HCT116 (cell line): ENCODE data around the gene CBR4. TPM values are rescaled to one million over a fixed set of nuclear protein-coding genes. Genes with fewer than 3 reads are reported as not detected.
A peak's percentile ranks its signal among the peaks of the same experiment; 100 is the strongest.

Source experiments
- ATAC-seq: fragments of 200-7000 bp; cut with Tn5 transposase; 2 replicates; pipeline ENCODE4 v1.9.1; 2020; ENCODE audit warnings: mild to moderate bottlenecking, moderate library complexity
- BruUV-seq: library from RNA; stranded (reverse); fragments of 400-500 nt; replicated peaks from 2 replicates; lab custom pipeline; 2021; lab: Mats Ljungman, UMichigan
- CTCF ChIA-PET: fragments of 300-600 bp; sonication (Branson Sonifier 250); formaldehyde crosslinking; loops from one replicate; lab custom pipeline; 2021; ENCODE audit warnings: antibody characterized with exemption; lab: Charles Lee
- POLR2A ChIA-PET: fragments of 300-600, 350-600 bp; sonication (Branson Sonifier 250); formaldehyde crosslinking; loops from one replicate; lab custom pipeline; 2021; ENCODE audit warnings: antibody characterized with exemption; lab: Charles Lee
- RAD21 ChIA-PET, 2 experiments: fragments of 300-600 bp; sonication (Branson Sonifier 250); formaldehyde crosslinking; loops; one replicate each; lab custom pipeline; 2023; ENCODE audit warnings: low total read pairs in 2 of 2; ENCODE audit not compliant: uncharacterized antibody in 2 of 2, unreplicated experiment in 2 of 2, low non-redundant PET in 1 of 2; lab: Charles Lee
- DNase-seq: peaks from one replicate; pipeline ENCODE4 v3.0.0-alpha.2; 2010; ENCODE audit warnings: low read depth, low spot score
- H2AFZ ChIP-seq: fragments of 200-600 bp; shearing (Covaris generic), sonication (generic); 2 replicates; pipeline ENCODE4 v1.6.1; 2017; ENCODE audit warnings: low read depth, mixed run types, mixed read lengths, antibody characterized with exemption, low read length; ENCODE audit not compliant: poor library complexity, severe bottlenecking
- H3K27ac ChIP-seq: 2 replicates; pipeline ENCODE4 v1.5.1; 2012; ENCODE audit warnings: low read depth, low read length
- H3K27me3 ChIP-seq: fragments of 200-600 bp; sonication (generic); 2 replicates; pipeline ENCODE4 v1.6.1; 2016; ENCODE audit warnings: mixed run types, low read length, mixed read lengths; ENCODE audit not compliant: insufficient read depth
- H3K36me3 ChIP-seq, 2 experiments: fragments of 200-500 bp in 1 of 2; fragments of 200-600 bp in 1 of 2; sonication (Bioruptor generic) in 1 of 2; sonication (generic) in 1 of 2; 2 replicates each; pipeline versions ENCODE4 v1.5.1 to v1.6.1; 2014 to 2016; ENCODE audit warnings: low read length in 2 of 2, inconsistent platforms in 1 of 2, mixed read lengths in 1 of 2, mixed run types in 1 of 2; ENCODE audit not compliant: insufficient read depth in 2 of 2, control insufficient read depth in 1 of 2
- H3K4me1 ChIP-seq, 2 experiments: fragments of 200-600 bp in 1 of 2; sonication (generic) in 1 of 2; 2 replicates each; pipeline versions ENCODE4 v1.5.1 to v1.6.1; 2012 to 2017; ENCODE audit warnings: low read length in 2 of 2, inconsistent platforms in 1 of 2, mild to moderate bottlenecking in 1 of 2, mixed read lengths in 1 of 2, mixed run types in 1 of 2, moderate library complexity in 1 of 2; ENCODE audit not compliant: insufficient read depth in 2 of 2, control insufficient read depth in 1 of 2
- H3K4me2 ChIP-seq: fragments of 200-600 bp; sonication (generic); 2 replicates; pipeline ENCODE4 v1.6.1; 2017; ENCODE audit warnings: mixed run types, low read length, mixed read lengths
- H3K4me3 ChIP-seq, 2 experiments: fragments of 200-600 bp in 1 of 2; sonication (generic) in 1 of 2; replicated peaks in 1 of 2; 2 replicates each; pipeline ENCODE4 v1.5.1; 2011 to 2016; ENCODE audit warnings: low read length in 2 of 2, control low read depth in 1 of 2, low read depth in 1 of 2, mild to moderate bottlenecking in 1 of 2, mixed read lengths in 1 of 2, mixed run types in 1 of 2
- H3K79me2 ChIP-seq: fragments of 200-600 bp; sonication (generic); 2 replicates; pipeline ENCODE4 v1.6.1; 2017; ENCODE audit warnings: mild to moderate bottlenecking, mixed run types, low read length, moderate library complexity, mixed read lengths; ENCODE audit not compliant: insufficient read depth
- H3K9ac ChIP-seq: fragments of 200-600 bp; sonication (generic); 2 replicates; pipeline ENCODE4 v1.6.1; 2016; ENCODE audit warnings: low read length, mixed read lengths
- H3K9me2 ChIP-seq: fragments of 200-600 bp; sonication (generic), shearing (Covaris generic); 2 replicates; pipeline ENCODE4 v1.6.1; 2017; ENCODE audit warnings: mixed run types, mild to moderate bottlenecking, moderate library complexity; ENCODE audit not compliant: insufficient read depth
- H3K9me3 ChIP-seq, 2 experiments: fragments of 200-500 bp in 1 of 2; fragments of 200-600 bp in 1 of 2; sonication (Bioruptor generic) in 1 of 2; sonication (generic) in 1 of 2; 2 replicates each; pipeline ENCODE4 v1.6.1; 2014 to 2017; ENCODE audit warnings: low read length in 2 of 2, mixed read lengths in 2 of 2, inconsistent platforms in 1 of 2, low read depth in 1 of 2, mild to moderate bottlenecking in 1 of 2, mixed run types in 1 of 2, moderate library complexity in 1 of 2; ENCODE audit not compliant: control insufficient read depth in 1 of 2, insufficient read depth in 1 of 2
- H4K20me1 ChIP-seq: fragments of 200-600 bp; sonication (generic), shearing (Covaris generic); 2 replicates; pipeline ENCODE4 v1.6.1; 2017; ENCODE audit warnings: mixed run types, mild to moderate bottlenecking, moderate library complexity; ENCODE audit not compliant: insufficient read depth
- CBX3 ChIP-seq: IDR thresholded peaks from 2 replicates; pipeline ENCODE4 v1.6.1; 2012; ENCODE audit warnings: low read depth
- CEBPB ChIP-seq: IDR thresholded peaks from 2 replicates; pipeline ENCODE4 v1.6.1; 2012; ENCODE audit warnings: low read depth
- EGR1 ChIP-seq: IDR thresholded peaks from 2 replicates; pipeline ENCODE4 v1.6.1; 2012; ENCODE audit warnings: low read depth
- ELF1 ChIP-seq: IDR thresholded peaks from 2 replicates; pipeline ENCODE4 v1.6.1; 2012; ENCODE audit warnings: low read depth, borderline replicate concordance
- EZH2 ChIP-seq: fragments of 200-600 bp; sonication (generic); IDR thresholded peaks from 2 replicates; pipeline ENCODE4 v1.6.1; 2017; ENCODE audit warnings: antibody characterized with exemption, mixed run types
- EZH2phosphoT487 ChIP-seq: fragments of 200-600 bp; IDR thresholded peaks from 2 replicates; pipeline ENCODE4 v1.6.1; 2018; ENCODE audit warnings: antibody characterized with exemption, borderline replicate concordance
- FOSL1 ChIP-seq: IDR thresholded peaks from 2 replicates; pipeline ENCODE4 v1.6.1; 2012; ENCODE audit warnings: low read depth
- JUND ChIP-seq: IDR thresholded peaks from 2 replicates; pipeline ENCODE4 v1.6.1; 2012
- POLR2AphosphoS5 ChIP-seq: IDR thresholded peaks from 2 replicates; pipeline ENCODE4 v1.6.1; 2011; ENCODE audit warnings: mild to moderate bottlenecking, low read depth, low read length, moderate library complexity
- RAD21 ChIP-seq: IDR thresholded peaks from 2 replicates; pipeline ENCODE4 v1.6.1; 2012; ENCODE audit warnings: low read depth, mild to moderate bottlenecking
- SIN3A ChIP-seq: IDR thresholded peaks from 2 replicates; pipeline ENCODE4 v1.6.1; 2012; ENCODE audit warnings: low read depth
- SRF ChIP-seq: IDR thresholded peaks from 2 replicates; pipeline ENCODE4 v1.6.1; 2012; ENCODE audit warnings: low read depth
- TCF7L2 ChIP-seq: IDR thresholded peaks from 2 replicates; pipeline ENCODE4 v1.7.0; 2011; ENCODE audit warnings: borderline replicate concordance, inconsistent platforms; ENCODE audit not compliant: insufficient read depth, insufficient read length; ENCODE audit errors: extremely low read depth
- YY1 ChIP-seq: IDR thresholded peaks from 2 replicates; pipeline ENCODE4 v1.6.1; 2011; ENCODE audit warnings: low read length, low read depth, moderate library complexity, mild to moderate bottlenecking; ENCODE audit not compliant: insufficient replicate concordance; ENCODE audit errors: extremely low read depth
- ZFX ChIP-seq: fragments of 450-650 bp; IDR thresholded peaks from 2 replicates; pipeline ENCODE4 v1.6.1; 2017
- intact Hi-C: fragments of 100-400 bp; cut with micrococcal nuclease; formaldehyde crosslinking; loops from 2 replicates; pipeline ENCODE4 v1.10.0; 2022
- total RNA-seq: library from RNA; stranded (reverse); gene quantifications from one replicate; pipeline ENCODE4 v1.2.1, GENCODE V29; 2021; ENCODE audit not compliant: unreplicated experiment
- TF ChIP-seq, protein P1 (sequence below), 3 experiments: fragments of 200-600 bp in 1 of 3; sonication (generic) in 1 of 3; IDR thresholded peaks in 2 of 3; conservative IDR thresholded peaks in 1 of 3; 2 replicates each; pipeline ENCODE4 v1.5.1; 2012 to 2017; ENCODE audit warnings: low read depth in 2 of 3, low read length in 2 of 3, antibody characterized with exemption in 1 of 3, borderline replicate concordance in 1 of 3, control low read depth in 1 of 3, mild to moderate bottlenecking in 1 of 3, mixed read lengths in 1 of 3, mixed run types in 1 of 3, moderate library complexity in 1 of 3; ENCODE audit not compliant: insufficient read depth in 1 of 3
- TF ChIP-seq, protein P2 (sequence below): IDR thresholded peaks from 2 replicates; pipeline ENCODE4 v1.6.1; 2011; ENCODE audit warnings: mild to moderate bottlenecking, low read length, moderate library complexity; ENCODE audit not compliant: insufficient replicate concordance; ENCODE audit errors: extremely low read depth
- TF ChIP-seq, protein P3 (sequence below): IDR thresholded peaks from 2 replicates; pipeline ENCODE4 v1.6.1; 2012
- TF ChIP-seq, protein P4 (sequence below): IDR thresholded peaks from 2 replicates; pipeline ENCODE4 v1.6.1; 2012

CBR4 gene
- total RNA-seq, 1 experiment from 2014 or later: 32.3 TPM

DNA sequence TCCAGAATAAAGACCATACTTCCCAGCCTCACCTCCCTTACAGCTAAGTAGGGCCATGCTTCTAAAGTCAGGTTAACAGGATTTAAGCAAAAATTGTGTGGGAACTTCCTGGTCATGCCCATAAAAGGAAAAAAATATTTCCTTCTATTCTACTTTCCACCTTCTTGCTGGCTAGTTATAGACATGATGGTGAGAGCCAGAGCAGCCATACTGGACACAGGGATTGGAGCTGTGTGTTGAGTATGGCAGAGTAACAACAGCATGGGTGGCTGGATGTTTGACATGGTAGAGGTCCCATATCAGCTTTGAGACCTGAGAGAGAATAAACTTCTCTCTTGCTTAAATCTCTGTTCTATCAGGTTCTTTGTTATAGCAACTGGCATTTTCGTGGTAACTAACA is 15.1 kb upstream of the CBR4 start:
- Histone ChIP-seq H3K4me2 (no peak overlapping the region), H3K9ac (no peak overlapping the region), H3K9me2 (no peaks in the 10 kb centered on the region), H3K4me1 (peaks cover 7 to 14% of the 10 kb centered on the region in 2 experiments; a peak in 3 of 4 replicates), H2AFZ (no peak overlapping the region)
- ChIA-PET CTCF (interaction anchor here (1.1 to 3.4 kb wide), 4 partner anchors 13 to 460 kb away, joined by 3 to 15 read pairs (median 4); partner anchors contain the start of gene CBR4), POLR2A (interaction anchor here (1.5 kb wide), 1 partner anchor 15 kb away, joined by 7 read pairs; the partner anchor contains the start of gene CBR4)
- TF ChIP-seq SRF (no peak), CBX3 (no peak; the same call in 1 of the 2 replicates), EGR1 (no peak), ELF1 (no peak), RAD21 (no peak), ZFX (no peak), YY1 (no peak), EZH2phosphoT487 (no peak), POLR2AphosphoS5 (no peak), JUND (no peak), FOSL1 (no peak), TCF7L2 (no peak), CEBPB (no peak), SIN3A (no peak), EZH2 (no peak)
- TF ChIP-seq, protein P1, sequence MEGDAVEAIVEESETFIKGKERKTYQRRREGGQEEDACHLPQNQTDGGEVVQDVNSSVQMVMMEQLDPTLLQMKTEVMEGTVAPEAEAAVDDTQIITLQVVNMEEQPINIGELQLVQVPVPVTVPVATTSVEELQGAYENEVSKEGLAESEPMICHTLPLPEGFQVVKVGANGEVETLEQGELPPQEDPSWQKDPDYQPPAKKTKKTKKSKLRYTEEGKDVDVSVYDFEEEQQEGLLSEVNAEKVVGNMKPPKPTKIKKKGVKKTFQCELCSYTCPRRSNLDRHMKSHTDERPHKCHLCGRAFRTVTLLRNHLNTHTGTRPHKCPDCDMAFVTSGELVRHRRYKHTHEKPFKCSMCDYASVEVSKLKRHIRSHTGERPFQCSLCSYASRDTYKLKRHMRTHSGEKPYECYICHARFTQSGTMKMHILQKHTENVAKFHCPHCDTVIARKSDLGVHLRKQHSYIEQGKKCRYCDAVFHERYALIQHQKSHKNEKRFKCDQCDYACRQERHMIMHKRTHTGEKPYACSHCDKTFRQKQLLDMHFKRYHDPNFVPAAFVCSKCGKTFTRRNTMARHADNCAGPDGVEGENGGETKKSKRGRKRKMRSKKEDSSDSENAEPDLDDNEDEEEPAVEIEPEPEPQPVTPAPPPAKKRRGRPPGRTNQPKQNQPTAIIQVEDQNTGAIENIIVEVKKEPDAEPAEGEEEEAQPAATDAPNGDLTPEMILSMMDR (IDR thresholded peaks at IDR 0.05 in 2 of 3, conservative IDR thresholded peaks at IDR 0.05 in 1 of 3; ENCODE audit: borderline replicate concordance in 1 of 3, insufficient read depth in 1 of 3, low read depth in 2 of 3, low read length in 2 of 3): no peak
- TF ChIP-seq, protein P2, sequence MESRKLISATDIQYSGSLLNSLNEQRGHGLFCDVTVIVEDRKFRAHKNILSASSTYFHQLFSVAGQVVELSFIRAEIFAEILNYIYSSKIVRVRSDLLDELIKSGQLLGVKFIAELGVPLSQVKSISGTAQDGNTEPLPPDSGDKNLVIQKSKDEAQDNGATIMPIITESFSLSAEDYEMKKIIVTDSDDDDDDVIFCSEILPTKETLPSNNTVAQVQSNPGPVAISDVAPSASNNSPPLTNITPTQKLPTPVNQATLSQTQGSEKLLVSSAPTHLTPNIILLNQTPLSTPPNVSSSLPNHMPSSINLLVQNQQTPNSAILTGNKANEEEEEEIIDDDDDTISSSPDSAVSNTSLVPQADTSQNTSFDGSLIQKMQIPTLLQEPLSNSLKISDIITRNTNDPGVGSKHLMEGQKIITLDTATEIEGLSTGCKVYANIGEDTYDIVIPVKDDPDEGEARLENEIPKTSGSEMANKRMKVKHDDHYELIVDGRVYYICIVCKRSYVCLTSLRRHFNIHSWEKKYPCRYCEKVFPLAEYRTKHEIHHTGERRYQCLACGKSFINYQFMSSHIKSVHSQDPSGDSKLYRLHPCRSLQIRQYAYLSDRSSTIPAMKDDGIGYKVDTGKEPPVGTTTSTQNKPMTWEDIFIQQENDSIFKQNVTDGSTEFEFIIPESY: no peak
- TF ChIP-seq, protein P3, sequence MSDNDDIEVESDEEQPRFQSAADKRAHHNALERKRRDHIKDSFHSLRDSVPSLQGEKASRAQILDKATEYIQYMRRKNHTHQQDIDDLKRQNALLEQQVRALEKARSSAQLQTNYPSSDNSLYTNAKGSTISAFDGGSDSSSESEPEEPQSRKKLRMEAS: no peak
- TF ChIP-seq, protein P4, sequence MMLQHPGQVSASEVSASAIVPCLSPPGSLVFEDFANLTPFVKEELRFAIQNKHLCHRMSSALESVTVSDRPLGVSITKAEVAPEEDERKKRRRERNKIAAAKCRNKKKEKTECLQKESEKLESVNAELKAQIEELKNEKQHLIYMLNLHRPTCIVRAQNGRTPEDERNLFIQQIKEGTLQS: no peak
- TF ChIP-seq, all 23 proteins: peak for 0
- no peaks in the 10 kb centered on the region for H3K79me2 ChIP-seq
- no TSS peak for BruUV-seq
- no peaks in the 10 kb centered on the region for H4K20me1 ChIP-seq
- H3K36me3 ChIP-seq: no peaks in the 10 kb centered on the region
- no peaks in the 10 kb centered on the region for H3K27me3 ChIP-seq
- ATAC-seq: peak; percentile 52
- intact Hi-C loops: loop anchor here (2.0 to 5.0 kb wide), 2 partner anchors 287 to 542 kb away; no protein-coding TSS in a partner anchor
- RAD21 ChIA-PET: no interaction called here
- no peaks in the 10 kb centered on the region for H3K9me3 ChIP-seq
- DNase-seq: no peak
- H3K4me3 ChIP-seq: no peak overlapping the region
- no peak overlapping the region for H3K27ac ChIP-seq
